ENCODE measurements around the gene PDE4B.

PDE4B gene

GRCh38 chr1:66354311-66355201, 561.9 kb downstream of the PDE4B start:
- TF ChIP-seq CTCF (IDR thresholded peaks at IDR 0.05; ENCODE audit: low read depth, low read length, missing control alignments): peak; percentile 20
- no peak overlapping the region for H3K27ac ChIP-seq
- H3K4me3 ChIP-seq (ENCODE audit: low read depth, low read length): no peak overlapping the region
- H3K36me3 ChIP-seq (replicated peaks): no peaks in the 10 kb centered on the region
- in situ Hi-C loops (cut with HindIII; ENCODE audit: low pct_ligation_motif_present, low sequenced_read_pairs): no loop called here
- DNase-seq: peak; percentile 48
- H3K27me3 ChIP-seq (replicated peaks): no peaks in the 10 kb centered on the region

- H3K27ac ChIP-seq: no peak overlapping the region
- H3K27me3 ChIP-seq (replicated peaks): no peaks in the 10 kb centered on the region
- DNase-seq: no peak
- no peaks in the 10 kb centered on the region for H3K36me3 ChIP-seq (replicated peaks)
- in situ Hi-C loops (cut with HindIII; ENCODE audit: low pct_ligation_motif_present, low sequenced_read_pairs): no loop called here
- H3K4me3 ChIP-seq (ENCODE audit: low read depth, low read length): no peak overlapping the region
- no peak for TF ChIP-seq CTCF (IDR thresholded peaks at IDR 0.05; ENCODE audit: low read depth, low read length, missing control alignments)
Measured at GRCh38 chr1:66355756-66356155, 563.1 kb downstream of the PDE4B start.

- in situ Hi-C loops (cut with HindIII; ENCODE audit: low pct_ligation_motif_present, low sequenced_read_pairs): no loop called here
- TF ChIP-seq CTCF (IDR thresholded peaks at IDR 0.05; ENCODE audit: low read depth, low read length, missing control alignments): no peak
- H3K27ac ChIP-seq: no peak overlapping the region
- no peak for DNase-seq
- H3K27me3 ChIP-seq (replicated peaks): no peaks in the 10 kb centered on the region
- H3K36me3 ChIP-seq (replicated peaks): no peaks in the 10 kb centered on the region
- no peak overlapping the region for H3K4me3 ChIP-seq (ENCODE audit: low read depth, low read length)
Measured at GRCh38 chr1:66356605-66357004, 563.9 kb downstream of the PDE4B start.

GRCh38 chr1:66357021-66357420, 564.3 kb downstream of the PDE4B start:
- no peak for DNase-seq
- TF ChIP-seq CTCF (IDR thresholded peaks at IDR 0.05; ENCODE audit: low read depth, low read length, missing control alignments): no peak
- no peak overlapping the region for H3K27ac ChIP-seq
- in situ Hi-C loops (cut with HindIII; ENCODE audit: low pct_ligation_motif_present, low sequenced_read_pairs): no loop called here
- no peaks in the 10 kb centered on the region for H3K36me3 ChIP-seq (replicated peaks)
- no peak overlapping the region for H3K4me3 ChIP-seq (ENCODE audit: low read depth, low read length)
- no peaks in the 10 kb centered on the region for H3K27me3 ChIP-seq (replicated peaks)

- Histone ChIP-seq H3K36me3 (replicated peaks) (no peaks in the 10 kb centered on the region), H3K27ac (no peak overlapping the region), H3K27me3 (replicated peaks) (no peaks in the 10 kb centered on the region), H3K4me3 (ENCODE audit: low read depth, low read length) (no peak overlapping the region)
- TF ChIP-seq CTCF (IDR thresholded peaks at IDR 0.05; ENCODE audit: low read depth, low read length, missing control alignments): no peak
- DNase-seq: no peak
- in situ Hi-C loops (cut with HindIII; ENCODE audit: low pct_ligation_motif_present, low sequenced_read_pairs): no loop called here
Measured at GRCh38 chr1:66357478-66358197, 564.9 kb downstream of the PDE4B start.
